ENCODE data around the gene DGCR6. TPM values are rescaled to one million over a fixed set of nuclear protein-coding genes. Genes with fewer than 3 reads are reported as not detected.
"Not testable (repeated sequence)": the region's sequence is repeated elsewhere in the genome, so short reads cannot be mapped to it uniquely, and the experiment has no call there.

Gene DGCR6
- total RNA-seq, 3 donors from 2014 or later, result 1.2 to 1.6 (median 1.4) TPM

- no peak overlapping the region for H3K4me3 Mint-ChIP-seq
- no peak for ATAC-seq
- H3K27me3 Mint-ChIP-seq (ENCODE audit: low read depth), result peaks cover 29% of the 10 kb centered on the region
- no peak for DNase-seq
- H3K4me1 Mint-ChIP-seq (ENCODE audit: low read depth), result no peaks in the 10 kb centered on the region
- no peaks in the 10 kb centered on the region for H3K9me3 Mint-ChIP-seq
- no peaks in the 10 kb centered on the region for H3K36me3 Mint-ChIP-seq (ENCODE audit: insufficient read depth)
Measured at GRCh38 chr22:18950141-18950540, 44.0 kb downstream of the DGCR6 start.

- Mint-ChIP-seq H3K4me3 (no peak overlapping the region), H3K27me3 (ENCODE audit: low read depth) (peaks cover 29% of the 10 kb centered on the region), H3K4me1 (ENCODE audit: low read depth) (no peaks in the 10 kb centered on the region), H3K9me3 (no peaks in the 10 kb centered on the region), H3K36me3 (ENCODE audit: insufficient read depth) (no peaks in the 10 kb centered on the region)
- ATAC-seq (no peak), DNase-seq (no peak)
Measured at GRCh38 chr22:18952022-18952421, 45.9 kb downstream of the DGCR6 start.

GRCh38 chr22:18953128-18953527, 47.0 kb downstream of the DGCR6 start:
- DNase-seq, H3K9me3 Mint-ChIP-seq: not testable (repeated sequence)

GRCh38 chr22:18954303-18954989, 48.3 kb downstream of the DGCR6 start:
- not testable (repeated sequence) for H3K36me3 Mint-ChIP-seq (ENCODE audit: insufficient read depth); H3K4me1 Mint-ChIP-seq (ENCODE audit: low read depth); H3K9me3 Mint-ChIP-seq; H3K4me3 Mint-ChIP-seq
- H3K27me3 Mint-ChIP-seq (ENCODE audit: low read depth), result peaks cover 23% of the 10 kb centered on the region
- ATAC-seq, result peak; percentile 67 to 74
- DNase-seq, result peak; percentile 41

More at GRCh38 chr22:18953128-18953527, 47.0 kb downstream of the DGCR6 start:
- not testable (repeated sequence) for H3K4me1 Mint-ChIP-seq (ENCODE audit: low read depth); ATAC-seq; H3K4me3 Mint-ChIP-seq; H3K36me3 Mint-ChIP-seq (ENCODE audit: insufficient read depth)
- peaks cover 26% of the 10 kb centered on the region for H3K27me3 Mint-ChIP-seq (ENCODE audit: low read depth)

- Mint-ChIP-seq H3K9me3 (no peaks in the 10 kb centered on the region), H3K4me1 (ENCODE audit: low read depth) (peaks cover 2% of the 10 kb centered on the region), H3K36me3 (ENCODE audit: insufficient read depth) (no peaks in the 10 kb centered on the region), H3K4me3 (no peak overlapping the region), H3K27me3 (ENCODE audit: low read depth) (peaks cover 18% of the 10 kb centered on the region)
- ATAC-seq, result no peak
- DNase-seq, result no peak
Measured at GRCh38 chr22:18954990-18955571, 49.0 kb downstream of the DGCR6 start.

- no peaks in the 10 kb centered on the region for H3K36me3 Mint-ChIP-seq (ENCODE audit: insufficient read depth)
- no peak for DNase-seq
- no peak for ATAC-seq
- no peak overlapping the region for H3K4me3 Mint-ChIP-seq
- H3K4me1 Mint-ChIP-seq (ENCODE audit: low read depth), result peaks cover 2% of the 10 kb centered on the region
- H3K27me3 Mint-ChIP-seq (ENCODE audit: low read depth), result peaks cover 14% of the 10 kb centered on the region
- H3K9me3 Mint-ChIP-seq, result no peaks in the 10 kb centered on the region
Measured at GRCh38 chr22:18955696-18956095, 49.6 kb downstream of the DGCR6 start.

- not testable (repeated sequence) for H3K4me3 Mint-ChIP-seq; H3K4me1 Mint-ChIP-seq (ENCODE audit: low read depth)
- H3K27me3 Mint-ChIP-seq (ENCODE audit: low read depth), result peaks cover 11% of the 10 kb centered on the region
Measured at GRCh38 chr22:18956121-18956895, 50.2 kb downstream of the DGCR6 start.

GRCh38 chr22:18956956-18957355, 50.8 kb downstream of the DGCR6 start:
- H3K9me3 Mint-ChIP-seq; H3K36me3 Mint-ChIP-seq (ENCODE audit: insufficient read depth); H3K4me3 Mint-ChIP-seq; H3K4me1 Mint-ChIP-seq (ENCODE audit: low read depth); H3K27me3 Mint-ChIP-seq (ENCODE audit: low read depth); DNase-seq; ATAC-seq: not testable (repeated sequence)

More at GRCh38 chr22:18956121-18956895, 50.2 kb downstream of the DGCR6 start:
- not testable (repeated sequence) for H3K36me3 Mint-ChIP-seq (ENCODE audit: insufficient read depth); ATAC-seq; H3K9me3 Mint-ChIP-seq; DNase-seq

GRCh38 chr22:18957621-18958320, 51.7 kb downstream of the DGCR6 start:
- H3K4me3 Mint-ChIP-seq; H3K9me3 Mint-ChIP-seq; DNase-seq; H3K36me3 Mint-ChIP-seq (ENCODE audit: insufficient read depth); H3K27me3 Mint-ChIP-seq (ENCODE audit: low read depth); H3K4me1 Mint-ChIP-seq (ENCODE audit: low read depth); ATAC-seq: not testable (repeated sequence)

GRCh38 chr22:18958321-18958705, 52.2 kb downstream of the DGCR6 start:
- ATAC-seq; H3K4me3 Mint-ChIP-seq; H3K9me3 Mint-ChIP-seq; H3K4me1 Mint-ChIP-seq (ENCODE audit: low read depth); H3K36me3 Mint-ChIP-seq (ENCODE audit: insufficient read depth); DNase-seq; H3K27me3 Mint-ChIP-seq (ENCODE audit: low read depth): not testable (repeated sequence)

GRCh38 chr22:18958738-18959137, 52.6 kb downstream of the DGCR6 start:
- not testable (repeated sequence) for DNase-seq; H3K4me3 Mint-ChIP-seq; H3K36me3 Mint-ChIP-seq (ENCODE audit: insufficient read depth); H3K4me1 Mint-ChIP-seq (ENCODE audit: low read depth); H3K9me3 Mint-ChIP-seq; H3K27me3 Mint-ChIP-seq (ENCODE audit: low read depth)
- peak; percentile 62 to 65 for ATAC-seq

- H3K36me3 Mint-ChIP-seq (ENCODE audit: insufficient read depth); H3K9me3 Mint-ChIP-seq; H3K4me3 Mint-ChIP-seq; H3K27me3 Mint-ChIP-seq (ENCODE audit: low read depth); H3K4me1 Mint-ChIP-seq (ENCODE audit: low read depth); DNase-seq; ATAC-seq: not testable (repeated sequence)
Measured at GRCh38 chr22:18959266-18959665, 53.1 kb downstream of the DGCR6 start.

- not testable (repeated sequence) for H3K36me3 Mint-ChIP-seq (ENCODE audit: insufficient read depth); H3K4me3 Mint-ChIP-seq; H3K4me1 Mint-ChIP-seq (ENCODE audit: low read depth); H3K27me3 Mint-ChIP-seq (ENCODE audit: low read depth); H3K9me3 Mint-ChIP-seq; DNase-seq; ATAC-seq
Measured at GRCh38 chr22:18959741-18960140, 53.6 kb downstream of the DGCR6 start.

- not testable (repeated sequence) for H3K27me3 Mint-ChIP-seq (ENCODE audit: low read depth); DNase-seq; ATAC-seq
Measured at GRCh38 chr22:18960166-18960820, 54.2 kb downstream of the DGCR6 start.

More at GRCh38 chr22:18960166-18960820, 54.2 kb downstream of the DGCR6 start:
- not testable (repeated sequence) for H3K9me3 Mint-ChIP-seq; H3K36me3 Mint-ChIP-seq (ENCODE audit: insufficient read depth); H3K4me3 Mint-ChIP-seq; H3K4me1 Mint-ChIP-seq (ENCODE audit: low read depth)
